Testis (tissue), 2 donors: ENCODE results near the gene CLDN14.
"Not testable (repeated sequence)": the region's sequence is repeated elsewhere in the genome, so short reads cannot be mapped to it uniquely, and the experiment has no call there.

Experiments
- POLR2A ChIP-seq: fragments of 450-650 bp; IDR thresholded peaks from one replicate; pipeline ENCODE4 v1.6.1; 2017; ENCODE audit warnings: antibody characterized with exemption, mild to moderate bottlenecking, moderate library complexity
- TF ChIP-seq, protein P1 (sequence below), 3 experiments: fragments of 450-650 bp in 2 of 3; fragments of 200-600 bp in 1 of 3; sonication (generic) in 1 of 3; IDR thresholded peaks; one replicate each; pipeline ENCODE4 v1.5.1; 2016 to 2019; ENCODE audit warnings: antibody characterized with exemption in 3 of 3, mild to moderate bottlenecking in 2 of 3, moderate library complexity in 1 of 3

DNA sequence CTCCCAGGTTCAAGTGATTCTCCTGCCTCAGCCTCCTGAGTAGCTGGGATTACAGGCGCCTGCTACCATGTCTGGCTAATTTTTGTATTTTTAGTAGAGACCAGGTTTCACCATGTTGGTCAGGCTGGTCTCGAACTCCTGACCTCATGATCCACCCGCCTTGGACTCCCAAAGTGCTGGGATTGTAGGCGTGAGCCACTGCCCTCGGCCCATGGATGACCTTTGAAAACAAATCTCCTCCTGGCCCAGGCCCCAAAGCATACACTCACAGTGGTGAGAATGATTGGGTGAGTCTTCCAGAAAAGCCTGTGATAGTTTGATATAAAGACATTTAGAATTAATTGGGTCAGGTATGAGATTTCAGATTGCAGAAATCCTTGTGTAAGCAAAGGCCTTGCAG is 3.4 kb downstream of the CLDN14 start:
- TF ChIP-seq, protein P1, sequence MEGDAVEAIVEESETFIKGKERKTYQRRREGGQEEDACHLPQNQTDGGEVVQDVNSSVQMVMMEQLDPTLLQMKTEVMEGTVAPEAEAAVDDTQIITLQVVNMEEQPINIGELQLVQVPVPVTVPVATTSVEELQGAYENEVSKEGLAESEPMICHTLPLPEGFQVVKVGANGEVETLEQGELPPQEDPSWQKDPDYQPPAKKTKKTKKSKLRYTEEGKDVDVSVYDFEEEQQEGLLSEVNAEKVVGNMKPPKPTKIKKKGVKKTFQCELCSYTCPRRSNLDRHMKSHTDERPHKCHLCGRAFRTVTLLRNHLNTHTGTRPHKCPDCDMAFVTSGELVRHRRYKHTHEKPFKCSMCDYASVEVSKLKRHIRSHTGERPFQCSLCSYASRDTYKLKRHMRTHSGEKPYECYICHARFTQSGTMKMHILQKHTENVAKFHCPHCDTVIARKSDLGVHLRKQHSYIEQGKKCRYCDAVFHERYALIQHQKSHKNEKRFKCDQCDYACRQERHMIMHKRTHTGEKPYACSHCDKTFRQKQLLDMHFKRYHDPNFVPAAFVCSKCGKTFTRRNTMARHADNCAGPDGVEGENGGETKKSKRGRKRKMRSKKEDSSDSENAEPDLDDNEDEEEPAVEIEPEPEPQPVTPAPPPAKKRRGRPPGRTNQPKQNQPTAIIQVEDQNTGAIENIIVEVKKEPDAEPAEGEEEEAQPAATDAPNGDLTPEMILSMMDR (IDR thresholded peaks at IDR 0.05) = not testable (repeated sequence)
- not testable (repeated sequence) for TF ChIP-seq POLR2A
